Heart right ventricle (tissue), 16 donors: ENCODE data around the gene KCNIP2. TPM values are rescaled to one million over a fixed set of nuclear protein-coding genes. Genes with fewer than 3 reads are reported as not detected.
"Not testable (repeated sequence)": the region's sequence is repeated elsewhere in the genome, so short reads cannot be mapped to it uniquely, and the experiment has no call there.

ENCODE experiments used
- ATAC-seq, 8 donors: fragments of 200-7000 bp; cut with Tn5 transposase; one replicate each; pipeline ENCODE4 v1.9.1; 2020; ENCODE audit warnings: mild to moderate bottlenecking in 8 of 8, moderate library complexity in 8 of 8, moderate number of reproducible peaks in 1 of 8
- DNase-seq, 2 donors: peaks; one replicate each; pipeline ENCODE4 v3.0.0-alpha.2; 2020
- H3K27ac ChIP-seq, 10 donors: fragments of 200-600 bp; sonication (generic) in 2 of 10; one replicate each; pipeline versions ENCODE4 v1.5.0 to v1.8.0; 2020 to 2022; ENCODE audit warnings: mild to moderate bottlenecking in 3 of 10
- H3K27me3 ChIP-seq, 7 donors: fragments of 200-600 bp; one replicate each; pipeline ENCODE4 v1.8.0; 2021 to 2022; ENCODE audit warnings: mild to moderate bottlenecking in 2 of 7
- H3K36me3 ChIP-seq, 9 donors: fragments of 200-600 bp; sonication (generic) in 1 of 9; one replicate each; pipeline versions ENCODE4 v1.5.0 to v1.8.0; 2020 to 2022; ENCODE audit warnings: mild to moderate bottlenecking in 2 of 9
- H3K4me1 ChIP-seq, 9 donors: fragments of 200-600 bp; sonication (generic) in 1 of 9; one replicate each; pipeline versions ENCODE4 v1.5.0 to v1.8.0; 2020 to 2022; ENCODE audit warnings: mild to moderate bottlenecking in 4 of 9
- H3K4me3 ChIP-seq, 10 donors: fragments of 200-600 bp; sonication (generic) in 2 of 10; one replicate each; pipeline versions ENCODE4 v1.5.0 to v1.8.0; 2020 to 2022; ENCODE audit warnings: mild to moderate bottlenecking in 7 of 10, moderate library complexity in 2 of 10
- H3K9me3 ChIP-seq, 11 donors: fragments of 200-600 bp in 10 of 11; sonication (generic) in 2 of 11; one replicate each; pipeline versions ENCODE4 v1.5.0 to v1.8.0; 2013 to 2022; ENCODE audit warnings: mild to moderate bottlenecking in 2 of 11, control low read depth in 1 of 11, moderate library complexity in 1 of 11
- WGBS, 2 donors: extraction: QIAGEN DNeasy Blood & Tissue Kit; methylation state at CpG; one replicate each; pipeline ENCODE4 v1.1.7; 2013; ENCODE audit warnings: inconsistent platforms in 1 of 2; 5-methylcytosine and 5-hydroxymethylcytosine counted together
- intact Hi-C, 10 donors: fragments of 100-400 bp; cut with DNase I; formaldehyde crosslinking; loops; one replicate each; pipeline versions ENCODE4 v1.11.1 to v1.14.2; 2022
- polyA plus RNA-seq, 2 donors: library from polyadenylated mRNA; stranded (reverse); fragments of 200-250 nt; gene quantifications; one replicate each; pipeline ENCODE4 v1.2.3, GENCODE V29; 2013
- total RNA-seq, 10 donors: library from RNA; stranded (reverse); fragmentation: NEBNext Ultra II Directional in 3 of 10; extraction: Animal tissue kit (Norgen Biotek cat#: 25700) in 3 of 10; gene quantifications; one replicate each; pipeline versions ENCODE4 v1.2.1 to v1.2.4, GENCODE V29; 2021 to 2023
- TF ChIP-seq, protein P1 (sequence below), 9 donors: fragments of 200-600 bp; sonication (generic) in 2 of 9; IDR thresholded peaks; one replicate each; pipeline versions ENCODE4 v1.5.0 to v1.8.0; 2021 to 2022; ENCODE audit warnings: antibody characterized with exemption in 9 of 9, mild to moderate bottlenecking in 5 of 9, moderate library complexity in 1 of 9
- donor health status: Arrhythmogenic right ventricular cardiomyopathy.
- donor health status: ischemic (EF 13 %, LVEDD 7.1; RV severe dilation, severe dysfunction).
- donor health status: healthy with polysubstance abuse.
- donor health status: DM: no; HTN: yes; CAD: no.
- donor health status: DM: no; HTN: no; CAD: no.
- donor health status: ischemic (EF 25% LVEDD 6.9; RV normal size, moderate dysfunction).
- donor health status: ischemic (EF 25% LVEDD 5.7; RV mildly dilated, moderate dysfunction).
- donor health status: healthy.
- donor health status: DM: yes; HTN: yes; CAD: no.
- donor health status: Ischemic cardiomyopathy.
- donor health status: ischemic (EF 35%, LVEDD 5.7; RV mildly dilated, moderate dysfunction).
- donor health status: nonischemic (EF 11% LVEDD 7.7; RV severe dilation, severe dysfunction).
- donor health status: DM: yes; HTN: yes; CAD: no.
- donor health status: PGD.
- donor health status: ischemic (EF 29% LVEDD 5.4; RV normal size, mild dysfunction).
- donor health status: nonischemic (EF 23%, LVEDD 6.1; RV moderate dilation, normal function).

Gene KCNIP2
- total and polyA plus RNA-seq, 12 donors = 15.5 to 707 (median 251) TPM

DNA sequence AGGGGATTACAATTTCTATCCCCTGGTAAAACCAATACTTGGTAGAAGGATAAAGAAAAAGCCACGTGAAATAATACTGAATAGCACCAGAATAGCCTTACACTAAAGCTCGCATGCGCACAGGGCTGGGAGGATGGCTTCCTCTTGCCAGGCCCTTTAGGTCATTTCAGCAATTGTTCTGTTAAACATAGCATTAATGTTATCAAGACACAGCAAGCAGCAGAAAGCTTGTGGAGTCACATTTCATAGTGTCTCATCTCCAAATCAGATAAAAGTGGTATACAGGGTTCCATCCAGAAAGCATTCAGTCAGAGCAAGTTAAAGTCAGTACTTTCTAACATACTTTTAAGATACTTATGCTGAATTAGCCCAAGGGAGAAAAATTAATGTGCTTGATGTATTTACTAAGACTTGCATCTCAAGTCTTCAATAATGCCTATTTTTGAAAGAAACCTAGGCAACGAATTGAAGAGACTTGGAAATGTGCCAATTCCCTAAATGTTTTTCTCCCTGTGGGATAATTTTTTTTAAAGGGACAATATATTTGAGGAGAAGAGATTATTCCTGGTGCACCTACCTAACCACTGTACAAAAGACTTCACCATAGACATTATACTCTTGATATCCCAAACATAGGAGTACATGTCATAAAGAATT, 46.1 kb downstream of the KCNIP2 start:
- Histone ChIP-seq H3K36me3 (peaks cover 0 to 100% (median 93%) of the 10 kb centered on the region in 9 donors), H3K4me1 (peaks cover 0 to 23% (median 10%) of the 10 kb centered on the region in 9 donors), H3K9me3 (no peaks in the 10 kb centered on the region), H3K27ac (no peak overlapping the region), H3K27me3 (no peaks in the 10 kb centered on the region), H3K4me3 (no peak overlapping the region)
- intact Hi-C loops = no loop called here
- TF ChIP-seq, protein P1, sequence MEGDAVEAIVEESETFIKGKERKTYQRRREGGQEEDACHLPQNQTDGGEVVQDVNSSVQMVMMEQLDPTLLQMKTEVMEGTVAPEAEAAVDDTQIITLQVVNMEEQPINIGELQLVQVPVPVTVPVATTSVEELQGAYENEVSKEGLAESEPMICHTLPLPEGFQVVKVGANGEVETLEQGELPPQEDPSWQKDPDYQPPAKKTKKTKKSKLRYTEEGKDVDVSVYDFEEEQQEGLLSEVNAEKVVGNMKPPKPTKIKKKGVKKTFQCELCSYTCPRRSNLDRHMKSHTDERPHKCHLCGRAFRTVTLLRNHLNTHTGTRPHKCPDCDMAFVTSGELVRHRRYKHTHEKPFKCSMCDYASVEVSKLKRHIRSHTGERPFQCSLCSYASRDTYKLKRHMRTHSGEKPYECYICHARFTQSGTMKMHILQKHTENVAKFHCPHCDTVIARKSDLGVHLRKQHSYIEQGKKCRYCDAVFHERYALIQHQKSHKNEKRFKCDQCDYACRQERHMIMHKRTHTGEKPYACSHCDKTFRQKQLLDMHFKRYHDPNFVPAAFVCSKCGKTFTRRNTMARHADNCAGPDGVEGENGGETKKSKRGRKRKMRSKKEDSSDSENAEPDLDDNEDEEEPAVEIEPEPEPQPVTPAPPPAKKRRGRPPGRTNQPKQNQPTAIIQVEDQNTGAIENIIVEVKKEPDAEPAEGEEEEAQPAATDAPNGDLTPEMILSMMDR (IDR thresholded peaks at IDR 0.05) = no peak
- DNase-seq = no peak
- ATAC-seq = peak in 1 of 8 donors; percentile 45
- 59 to 65% methylated on average over 4 of the region's 4 CpGs for WGBS, 2 donors

DNA sequence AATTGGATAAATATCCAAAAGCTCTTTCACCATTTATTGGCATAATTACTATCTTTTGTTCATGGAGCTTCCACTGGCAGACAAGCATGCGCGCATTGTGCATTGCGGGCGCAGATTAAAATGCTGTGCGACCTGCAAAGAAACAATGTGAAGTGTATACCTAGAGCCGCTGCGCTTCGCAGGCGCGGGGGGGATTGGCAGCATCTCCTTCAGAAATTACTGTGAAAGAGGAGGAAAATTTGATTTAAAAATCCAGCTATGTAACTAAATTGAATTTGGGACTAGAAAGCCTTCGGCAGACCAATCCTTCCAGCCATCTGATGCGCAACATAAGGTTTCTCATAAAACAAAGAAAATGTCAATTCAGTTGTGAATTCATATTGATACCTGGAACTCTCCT, 50.1 kb downstream of the KCNIP2 start:
- Histone ChIP-seq H3K27me3 (no peaks in the 10 kb centered on the region), H3K36me3 (peaks cover 0 to 100% (median 94%) of the 10 kb centered on the region in 9 donors), H3K9me3 (no peaks in the 10 kb centered on the region), H3K4me3 (no peak overlapping the region), H3K4me1 (peaks cover 0 to 20% (median 7%) of the 10 kb centered on the region in 9 donors), H3K27ac (no peak overlapping the region)
- DNase-seq = no peak
- intact Hi-C loops = no loop called here
- TF ChIP-seq, protein P1 (IDR thresholded peaks at IDR 0.05) = no peak
- ATAC-seq = no peak
- 98% methylated on average over 12 of the region's 12 CpGs for WGBS, 2 donors

GRCh38 chr10:101789686-101790085, 53.9 kb downstream of the KCNIP2 start:
- no peak for DNase-seq
- no peaks in the 10 kb centered on the region for H3K9me3 ChIP-seq
- peaks cover 0 to 100% (median 89%) of the 10 kb centered on the region in 9 donors for H3K36me3 ChIP-seq
- no peaks in the 10 kb centered on the region for H3K27me3 ChIP-seq
- TF ChIP-seq, protein P1 (IDR thresholded peaks at IDR 0.05) = no peak
- no peak for ATAC-seq
- intact Hi-C loops = no loop called here
- no peak overlapping the region for H3K27ac ChIP-seq
- 93 to 94% methylated on average over 7 of the region's 7 CpGs for WGBS, 2 donors
- no peak overlapping the region for H3K4me3 ChIP-seq
- H3K4me1 ChIP-seq = peaks cover 0 to 7% (median 0%) of the 10 kb centered on the region in 9 donors

- H3K27me3 ChIP-seq, ATAC-seq, intact Hi-C loops, H3K27ac ChIP-seq, H3K9me3 ChIP-seq, H3K4me3 ChIP-seq, DNase-seq: not testable (repeated sequence)
- Histone ChIP-seq H3K36me3 (peaks cover 0 to 100% (median 89%) of the 10 kb centered on the region in 9 donors), H3K4me1 (peaks cover 0 to 11% (median 3%) of the 10 kb centered on the region in 9 donors)
- 88 to 92% methylated on average over 9 of the region's 9 CpGs for WGBS, 2 donors
These were observed 54.4 kb downstream of the KCNIP2 start for GRCh38 chr10:101789231-101789630.

DNA sequence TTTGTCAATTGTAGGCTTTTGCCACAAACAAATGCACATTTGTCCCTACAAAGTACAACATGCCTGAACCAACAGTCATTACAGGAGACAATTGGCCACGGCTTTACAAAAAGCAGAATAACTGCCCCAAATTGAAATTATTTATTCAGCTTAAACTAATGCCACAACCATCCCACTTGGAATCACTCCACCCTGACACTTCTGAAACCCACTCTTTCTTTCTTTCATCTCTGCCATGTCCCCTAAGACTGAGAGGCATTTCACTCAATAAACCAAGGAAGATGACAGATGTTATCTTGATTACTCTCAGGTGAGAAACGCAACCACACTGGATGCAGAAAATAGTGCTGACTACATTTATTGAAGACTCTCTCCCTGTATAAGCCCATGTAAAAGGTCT, 57.8 kb downstream of the KCNIP2 start:
- H3K9me3 ChIP-seq = no peaks in the 10 kb centered on the region
- 73 to 78% methylated on average over 2 of the region's 2 CpGs for WGBS, 2 donors
- peaks cover 0 to 42% (median 20%) of the 10 kb centered on the region in 9 donors for H3K4me1 ChIP-seq
- H3K36me3 ChIP-seq = peaks cover 0 to 72% (median 58%) of the 10 kb centered on the region in 9 donors
- intact Hi-C loops = no loop called here
- TF ChIP-seq, protein P1 (IDR thresholded peaks at IDR 0.05) = no peak
- DNase-seq (no peak), ATAC-seq (no peak)
- no peaks in the 10 kb centered on the region for H3K27me3 ChIP-seq
- no peak overlapping the region for H3K27ac ChIP-seq
- H3K4me3 ChIP-seq = no peak overlapping the region
